GM12892 (cell line): ENCODE results near the gene TATDN2.

ENCODE experiments used
- POLR2A ChIP-seq: IDR thresholded peaks from 2 replicates; pipeline ENCODE4 v1.6.1; 2011; ENCODE audit warnings: low read depth, low read length, control low read depth
- POLR2AphosphoS5 ChIP-seq: IDR thresholded peaks from 2 replicates; pipeline ENCODE4 v1.6.1; 2011; ENCODE audit warnings: low read depth, low read length, control low read depth

DNA sequence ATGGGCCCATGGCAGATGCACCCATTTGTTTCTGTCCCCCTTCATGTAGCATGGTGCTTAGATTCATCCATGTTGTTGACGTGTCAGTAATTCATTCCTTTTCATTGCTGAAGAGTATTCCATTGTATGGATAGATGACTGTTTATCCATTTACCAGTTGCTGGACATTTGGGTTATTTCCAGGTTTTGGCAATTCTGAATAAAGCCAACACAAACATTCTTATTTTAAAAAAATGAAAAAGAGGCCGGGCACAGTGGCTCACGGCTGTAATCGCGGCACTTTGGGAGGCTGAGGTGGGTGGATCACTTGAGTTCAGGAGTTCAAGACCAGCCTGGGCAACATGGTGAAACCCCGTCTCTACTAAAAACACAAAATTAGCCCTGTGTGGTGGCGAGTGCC is 18.7 kb upstream of the TATDN2 start:
- no peak for TF ChIP-seq POLR2A
- no peak for TF ChIP-seq POLR2AphosphoS5
